Keratinocyte (primary cell): ENCODE data around the gene NUTM2F.
"Not testable (repeated sequence)": the region's sequence is repeated elsewhere in the genome, so short reads cannot be mapped to it uniquely, and the experiment has no call there.

Experiments
- CTCF ChIP-seq, 3 experiments: IDR thresholded peaks in 1 of 3; conservative IDR thresholded peaks in 1 of 3; optimal IDR thresholded peaks in 1 of 3; 2 replicates in 2 of 3; 3 replicates in 1 of 3; pipeline versions ENCODE3 to v1.5.1; 2011; ENCODE audit warnings: low read length in 3 of 3, mild to moderate bottlenecking in 3 of 3, moderate library complexity in 2 of 3, control low read depth in 1 of 3, inconsistent platforms in 1 of 3; ENCODE audit not compliant: insufficient read depth in 2 of 3; ENCODE audit errors: extremely low read depth in 1 of 3
- EZH2 ChIP-seq: IDR thresholded peaks from one replicate; pipeline ENCODE4 v1.6.1; 2012; ENCODE audit warnings: inconsistent platforms, mild to moderate bottlenecking, low read length, moderate library complexity

GRCh38 chr9:94317949-94318657, 10.3 kb downstream of the NUTM2F start:
- TF ChIP-seq CTCF (optimal IDR thresholded peaks at IDR 0.05 in 1 of 3, IDR thresholded peaks at IDR 0.05 in 1 of 3, conservative IDR thresholded peaks at IDR 0.05 in 1 of 3; ENCODE audit: extremely low read depth in 1 of 3, insufficient read depth in 2 of 3, low read length in 3 of 3); EZH2: not testable (repeated sequence)
